ENCODE data around the gene GPD1.

DNA sequence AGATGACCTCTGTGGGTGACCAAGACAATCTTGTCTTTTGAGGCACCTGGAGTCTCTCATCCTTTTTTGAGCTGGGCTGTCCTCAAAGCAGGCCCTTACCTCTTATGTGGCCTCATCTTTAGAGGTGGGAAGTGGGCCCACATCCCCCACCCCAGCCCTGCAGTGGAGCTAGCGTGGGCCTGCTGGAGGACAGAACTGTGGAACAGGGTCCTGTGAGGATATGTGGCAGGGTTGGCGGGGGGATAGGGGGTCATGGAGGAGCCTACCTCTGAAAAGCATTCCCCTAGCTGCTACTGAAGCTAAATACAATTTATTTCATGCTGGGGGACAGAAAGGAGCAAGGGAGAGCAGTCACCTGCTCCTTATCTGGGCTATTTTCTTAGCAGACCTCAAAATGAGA is 457 bp upstream of the GPD1 start:
- TF ChIP-seq, protein P1, sequence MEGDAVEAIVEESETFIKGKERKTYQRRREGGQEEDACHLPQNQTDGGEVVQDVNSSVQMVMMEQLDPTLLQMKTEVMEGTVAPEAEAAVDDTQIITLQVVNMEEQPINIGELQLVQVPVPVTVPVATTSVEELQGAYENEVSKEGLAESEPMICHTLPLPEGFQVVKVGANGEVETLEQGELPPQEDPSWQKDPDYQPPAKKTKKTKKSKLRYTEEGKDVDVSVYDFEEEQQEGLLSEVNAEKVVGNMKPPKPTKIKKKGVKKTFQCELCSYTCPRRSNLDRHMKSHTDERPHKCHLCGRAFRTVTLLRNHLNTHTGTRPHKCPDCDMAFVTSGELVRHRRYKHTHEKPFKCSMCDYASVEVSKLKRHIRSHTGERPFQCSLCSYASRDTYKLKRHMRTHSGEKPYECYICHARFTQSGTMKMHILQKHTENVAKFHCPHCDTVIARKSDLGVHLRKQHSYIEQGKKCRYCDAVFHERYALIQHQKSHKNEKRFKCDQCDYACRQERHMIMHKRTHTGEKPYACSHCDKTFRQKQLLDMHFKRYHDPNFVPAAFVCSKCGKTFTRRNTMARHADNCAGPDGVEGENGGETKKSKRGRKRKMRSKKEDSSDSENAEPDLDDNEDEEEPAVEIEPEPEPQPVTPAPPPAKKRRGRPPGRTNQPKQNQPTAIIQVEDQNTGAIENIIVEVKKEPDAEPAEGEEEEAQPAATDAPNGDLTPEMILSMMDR (conservative IDR thresholded peaks at IDR 0.05; ENCODE audit: low read depth, low read length), result no peak
- TF ChIP-seq EZH2 (IDR thresholded peaks at IDR 0.05; ENCODE audit: borderline replicate concordance, low read depth, low read length, poor library complexity, severe bottlenecking), result no peak

Measured in A673 (cell line).